ENCODE data around the gene CAMK1D.

The CAMK1D gene

DNA sequence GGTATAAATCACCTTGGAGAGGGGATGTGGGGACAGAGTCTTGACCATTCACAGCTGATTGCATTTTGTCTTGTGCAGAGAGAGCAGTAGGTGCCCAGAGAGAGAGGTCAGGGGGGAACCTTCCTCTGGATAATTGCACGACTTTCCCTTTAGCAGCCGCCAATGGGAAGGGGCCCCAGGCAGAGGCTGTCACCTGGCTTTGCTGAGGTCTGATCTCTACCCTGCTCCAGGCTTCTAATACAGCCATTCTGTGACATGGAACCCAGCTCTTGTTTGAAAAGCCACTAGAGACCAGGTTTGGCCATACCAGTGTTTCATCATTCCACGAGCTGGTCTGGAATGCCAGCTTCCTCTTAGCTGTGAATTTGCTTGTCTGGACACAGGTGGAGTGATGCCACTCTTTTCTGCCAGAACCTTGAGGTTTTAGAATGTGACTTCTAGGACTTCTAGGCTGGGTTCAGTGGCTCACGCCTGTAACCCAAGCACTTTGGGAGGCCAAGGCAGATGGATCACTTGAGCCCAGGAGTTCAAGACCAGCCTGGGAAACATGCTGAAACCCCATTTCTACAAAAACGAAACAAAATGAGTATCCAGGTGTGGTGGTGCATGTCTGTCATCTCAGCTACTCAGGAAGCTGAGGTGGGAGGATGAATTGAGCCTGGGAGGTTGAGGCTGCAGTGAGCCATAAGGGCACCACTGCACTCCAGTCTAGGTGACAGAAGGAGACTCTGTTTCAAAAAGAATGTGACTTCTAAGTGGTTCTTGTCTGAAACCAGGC is 159.9 kb downstream of the CAMK1D start:
- H3K4me3 ChIP-seq, result no peak overlapping the region
- no peak overlapping the region for H3K27ac ChIP-seq
- TF ChIP-seq, protein P1, sequence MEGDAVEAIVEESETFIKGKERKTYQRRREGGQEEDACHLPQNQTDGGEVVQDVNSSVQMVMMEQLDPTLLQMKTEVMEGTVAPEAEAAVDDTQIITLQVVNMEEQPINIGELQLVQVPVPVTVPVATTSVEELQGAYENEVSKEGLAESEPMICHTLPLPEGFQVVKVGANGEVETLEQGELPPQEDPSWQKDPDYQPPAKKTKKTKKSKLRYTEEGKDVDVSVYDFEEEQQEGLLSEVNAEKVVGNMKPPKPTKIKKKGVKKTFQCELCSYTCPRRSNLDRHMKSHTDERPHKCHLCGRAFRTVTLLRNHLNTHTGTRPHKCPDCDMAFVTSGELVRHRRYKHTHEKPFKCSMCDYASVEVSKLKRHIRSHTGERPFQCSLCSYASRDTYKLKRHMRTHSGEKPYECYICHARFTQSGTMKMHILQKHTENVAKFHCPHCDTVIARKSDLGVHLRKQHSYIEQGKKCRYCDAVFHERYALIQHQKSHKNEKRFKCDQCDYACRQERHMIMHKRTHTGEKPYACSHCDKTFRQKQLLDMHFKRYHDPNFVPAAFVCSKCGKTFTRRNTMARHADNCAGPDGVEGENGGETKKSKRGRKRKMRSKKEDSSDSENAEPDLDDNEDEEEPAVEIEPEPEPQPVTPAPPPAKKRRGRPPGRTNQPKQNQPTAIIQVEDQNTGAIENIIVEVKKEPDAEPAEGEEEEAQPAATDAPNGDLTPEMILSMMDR (IDR thresholded peaks at IDR 0.05), result no peak
- DNase-seq (ENCODE audit: low spot score), result peak; percentile 28

DNA sequence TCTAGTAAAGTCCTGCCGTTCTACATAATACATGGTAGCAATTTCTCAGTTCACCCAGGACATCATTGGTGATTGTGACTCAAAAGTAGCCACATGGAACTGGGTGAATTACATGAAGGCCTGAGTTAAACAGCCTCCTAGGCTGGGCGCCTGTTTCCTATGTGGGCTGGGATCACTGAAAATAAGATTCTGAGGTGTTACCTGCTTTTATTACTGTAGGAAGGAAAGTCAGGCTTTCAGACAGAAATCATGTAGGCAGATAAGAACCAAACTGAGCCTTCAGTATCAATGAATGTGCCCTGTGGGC is 160.4 kb downstream of the CAMK1D start:
- TF ChIP-seq, protein P1 (IDR thresholded peaks at IDR 0.05), result no peak
- Histone ChIP-seq H3K27ac (no peak overlapping the region), H3K4me3 (no peak overlapping the region)
- peak; percentile 1 for DNase-seq (ENCODE audit: low spot score)

DNA sequence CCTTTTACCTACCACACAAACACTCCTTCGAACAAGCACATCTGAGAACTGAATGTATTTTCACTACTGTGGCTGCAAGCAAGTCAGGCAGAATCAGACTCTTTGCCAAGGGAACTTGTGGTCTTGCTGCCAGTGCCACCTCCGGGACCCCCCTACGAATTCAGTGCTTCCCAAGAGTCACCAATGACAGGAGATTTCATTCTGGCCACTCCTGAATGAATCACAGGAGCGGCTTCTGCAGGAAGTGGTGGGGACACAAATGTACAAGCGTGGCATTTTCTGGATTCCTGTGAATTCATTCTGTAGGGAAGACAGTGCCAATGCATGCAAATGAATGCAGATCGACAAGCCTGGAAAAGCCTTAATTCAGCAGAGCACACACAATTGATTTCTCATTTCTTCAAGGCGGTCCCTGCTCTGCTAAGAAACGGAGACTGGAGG is 161.2 kb downstream of the CAMK1D start:
- Histone ChIP-seq H3K27ac (no peak overlapping the region), H3K4me3 (no peak overlapping the region)
- TF ChIP-seq, protein P1 (IDR thresholded peaks at IDR 0.05), result no peak
- DNase-seq (ENCODE audit: low spot score), result peak; percentile 2

DNA sequence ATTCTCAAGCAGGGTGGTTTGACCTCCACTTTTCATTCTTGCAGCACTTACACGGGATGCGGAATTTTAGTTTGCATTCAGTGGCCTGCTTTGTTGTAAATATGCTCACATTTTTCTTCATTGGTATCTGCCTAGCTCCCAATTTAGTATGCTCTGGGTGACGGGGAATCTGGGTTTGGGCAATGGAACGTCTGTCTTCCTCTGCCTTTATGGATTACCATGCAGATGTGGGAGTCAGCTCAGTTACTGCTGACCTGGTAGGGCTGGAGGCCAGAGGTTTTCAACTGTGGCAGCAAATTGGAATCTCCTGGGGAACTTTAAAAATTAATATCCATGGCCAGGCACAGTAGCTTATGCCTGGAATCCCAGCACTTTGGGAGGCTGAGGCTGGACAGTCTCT is 161.6 kb downstream of the CAMK1D start:
- peak; percentile 7 for DNase-seq (ENCODE audit: low spot score)
- TF ChIP-seq, protein P1 (IDR thresholded peaks at IDR 0.05), result no peak

DNA sequence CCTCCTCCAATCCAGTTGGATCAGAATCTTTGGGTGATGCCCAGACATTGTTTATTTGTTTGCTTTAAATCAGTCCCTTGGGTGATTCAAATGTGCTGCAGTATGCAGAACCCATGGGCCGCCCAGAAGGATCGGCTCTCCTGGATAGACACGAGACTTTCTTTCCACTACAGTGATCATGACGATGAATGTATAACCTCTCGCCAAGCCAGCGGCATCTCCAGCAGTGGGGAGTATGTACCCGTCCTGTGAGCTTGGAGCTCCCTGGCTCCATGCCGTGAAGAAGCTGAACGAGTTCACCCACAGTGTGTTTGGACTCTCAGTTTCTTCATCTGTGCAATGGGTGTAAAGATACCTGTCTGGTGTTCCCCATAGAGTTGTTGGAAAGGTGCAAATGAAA is 162.3 kb downstream of the CAMK1D start:
- TF ChIP-seq, protein P1 (IDR thresholded peaks at IDR 0.05), result no peak

More for the DNA sequence above, 161.6 kb downstream of the CAMK1D start:
- Histone ChIP-seq H3K27ac (no peak overlapping the region), H3K4me3 (no peak overlapping the region)

DNA sequence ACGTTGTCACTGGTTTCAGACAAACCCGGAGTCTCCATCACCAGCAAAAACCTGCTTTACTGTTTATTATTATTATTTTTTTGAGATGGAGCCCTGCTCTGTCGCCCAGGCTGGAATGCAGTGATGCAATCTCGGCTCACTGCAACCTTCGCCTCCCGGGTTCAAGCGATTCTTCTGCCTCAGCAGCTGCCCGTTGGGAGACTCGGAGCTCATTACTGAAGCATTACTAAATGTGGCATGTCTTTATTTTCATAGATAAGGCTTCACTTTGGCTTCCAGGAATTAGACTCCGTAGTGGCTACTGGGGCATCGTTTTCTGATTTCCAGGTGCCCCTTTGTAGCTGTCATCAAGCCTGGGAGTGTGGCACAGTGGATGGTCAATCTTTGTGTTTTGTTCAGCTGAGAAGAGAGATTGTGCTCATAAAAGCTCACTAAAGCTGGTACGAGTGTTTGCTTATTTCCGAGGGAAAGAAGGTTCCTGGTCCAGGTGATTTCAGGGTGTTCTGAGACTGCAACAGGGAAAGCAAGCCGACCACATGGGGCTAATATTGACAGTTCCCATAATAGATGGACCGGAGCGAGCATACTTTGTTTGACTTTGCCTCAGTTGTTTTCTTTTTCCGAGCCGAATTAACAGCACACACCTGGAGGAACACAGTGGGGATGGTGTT is 163.1 kb downstream of the CAMK1D start:
- TF ChIP-seq, protein P1 (IDR thresholded peaks at IDR 0.05), result no peak
- Histone ChIP-seq H3K27ac (no peak overlapping the region), H3K4me3 (no peak overlapping the region)
- DNase-seq (ENCODE audit: low spot score), result peak; percentile 29

More for the DNA sequence above, 162.3 kb downstream of the CAMK1D start:
- H3K4me3 ChIP-seq, result no peak overlapping the region
- H3K27ac ChIP-seq, result no peak overlapping the region
- DNase-seq (ENCODE audit: low spot score), result peak; percentile 49

DNA sequence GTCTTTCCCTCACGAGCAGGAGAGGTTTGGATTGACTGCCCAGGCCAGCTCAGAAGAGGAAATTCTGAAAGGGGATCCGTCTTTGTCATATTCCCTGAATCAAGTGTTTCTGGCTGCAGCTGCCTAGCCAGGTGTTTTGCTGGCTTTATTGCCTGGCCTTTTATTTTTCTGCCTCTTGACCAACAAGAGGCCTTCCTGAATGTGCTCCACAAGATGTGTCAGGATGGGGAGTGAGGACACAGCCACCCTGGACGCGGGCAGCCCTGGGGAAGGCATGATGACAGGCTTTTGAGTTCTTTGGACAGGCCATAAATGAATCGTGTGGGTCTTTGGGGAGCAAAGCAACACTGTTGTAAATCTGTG is 163.6 kb downstream of the CAMK1D start:
- Histone ChIP-seq H3K27ac (no peak overlapping the region), H3K4me3 (no peak overlapping the region)
- TF ChIP-seq, protein P1 (IDR thresholded peaks at IDR 0.05), result no peak
- DNase-seq (ENCODE audit: low spot score), result no peak
